Right lung (tissue), 5 donors: ENCODE measurements around the gene NCDN. TPM values are rescaled to one million over a fixed set of nuclear protein-coding genes. Genes with fewer than 3 reads are reported as not detected.
"Not testable (repeated sequence)": the region's sequence is repeated elsewhere in the genome, so short reads cannot be mapped to it uniquely, and the experiment has no call there.

Source experiments
- DNase-seq, 2 donors: peaks; one replicate each; pipeline ENCODE4 v3.0.0-alpha.2; 2013
- polyA plus RNA-seq, 5 donors: library from polyadenylated mRNA; unstranded; fragments of 120-200 nt; gene quantifications; one replicate each; pipeline versions ENCODE4 v1.2.1 to v1.2.3, GENCODE V29; 2013; ENCODE audit warnings: inconsistent platforms in 1 of 5, low replicate concordance in 1 of 5; ENCODE audit not compliant: insufficient read length in 5 of 5, insufficient read depth in 1 of 5

NCDN gene
- polyA plus RNA-seq, 5 donors, result 14.8 to 27.5 (median 21.8) TPM

- no peak for DNase-seq
Observed at GRCh38 chr1:35567947-35568558, 10.5 kb downstream of the NCDN start.

- peak; percentile 64 to 69 for DNase-seq
Observed at GRCh38 chr1:35568975-35569395, 11.4 kb downstream of the NCDN start.

DNA sequence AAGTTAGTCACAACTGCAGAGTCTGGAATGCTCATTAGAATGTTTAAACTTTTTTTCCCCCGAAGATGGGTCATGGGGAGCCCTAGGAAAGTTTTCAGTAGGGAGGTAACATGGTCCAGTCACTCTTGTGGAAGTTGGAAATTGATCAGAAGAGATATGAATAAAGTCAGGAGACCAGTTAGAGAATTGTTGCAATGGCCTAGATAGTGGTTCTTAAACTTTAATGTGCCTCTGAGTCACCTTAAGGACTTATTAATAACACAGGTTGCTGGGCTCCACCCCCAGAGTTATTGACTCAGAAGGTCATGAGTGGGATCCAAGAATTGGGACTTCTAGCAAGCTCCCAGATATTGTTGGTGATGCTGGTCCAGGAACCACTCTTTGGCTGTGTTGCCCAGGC, 12.3 kb downstream of the NCDN start:
- no peak for DNase-seq

DNA sequence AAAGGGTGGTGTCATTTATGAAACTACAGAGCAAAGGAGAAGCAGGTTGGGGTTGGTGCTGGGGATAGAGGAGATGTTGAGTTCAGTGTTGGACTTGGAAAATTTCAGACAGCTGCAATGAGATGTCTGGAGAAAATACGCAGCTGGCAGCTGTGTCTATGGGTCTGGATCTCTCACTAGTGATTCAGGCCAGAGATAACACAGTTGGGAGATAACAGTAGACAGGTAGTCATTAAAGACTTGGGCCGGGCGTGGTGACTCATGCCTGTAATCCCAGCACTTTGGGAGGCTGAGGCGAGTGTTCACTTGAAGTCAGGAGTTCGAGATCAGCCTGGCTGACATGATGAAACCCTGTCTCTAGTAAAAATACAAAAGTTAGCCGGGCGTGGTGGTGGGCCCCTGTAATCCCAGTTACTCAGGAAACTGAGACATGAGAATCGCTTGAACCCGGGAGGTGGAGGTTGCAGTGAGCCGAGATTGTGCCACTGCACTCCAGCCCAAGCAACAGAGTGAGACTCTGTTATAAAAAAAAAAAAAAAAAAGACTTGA, 13.1 kb downstream of the NCDN start:
- no peak for DNase-seq

DNA sequence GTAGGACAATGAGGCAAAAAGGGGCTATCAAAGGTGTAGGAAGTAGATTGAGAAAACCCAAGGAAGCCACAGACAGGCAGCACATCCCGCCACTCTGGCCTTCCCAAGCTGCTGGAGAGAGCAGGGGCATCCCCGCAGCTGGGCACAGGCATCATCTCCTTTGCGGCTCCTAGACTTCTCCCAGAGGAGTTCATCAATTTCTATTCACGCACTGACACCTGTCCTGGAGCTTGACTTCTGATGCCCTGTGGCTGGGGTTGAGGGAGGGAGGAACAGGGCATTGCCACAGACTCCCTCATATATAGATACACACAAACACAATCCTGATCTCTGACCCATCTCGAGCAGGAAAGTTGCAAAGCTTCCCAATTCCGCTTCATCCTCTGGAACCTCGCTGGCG, 13.7 kb downstream of the NCDN start:
- DNase-seq, result no peak

DNA sequence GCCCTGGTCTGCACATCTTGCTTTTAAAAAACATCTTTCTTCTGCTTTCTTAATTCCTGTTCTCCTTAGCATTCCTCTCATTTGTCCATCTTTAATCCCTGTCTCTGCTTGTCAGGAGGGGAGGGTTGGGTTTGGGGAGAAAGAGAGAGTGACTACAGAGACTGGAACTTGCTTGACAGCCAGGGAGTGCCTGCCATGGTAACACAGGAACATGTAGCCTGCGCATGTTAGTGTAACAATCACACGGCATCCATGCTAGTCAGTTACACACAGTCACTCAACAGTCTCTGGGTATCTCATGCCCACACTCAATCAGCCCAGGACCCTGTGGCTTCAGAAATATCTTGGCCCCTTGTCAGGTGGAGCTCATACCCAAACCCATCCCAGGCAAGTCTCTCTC, 14.7 kb downstream of the NCDN start:
- no peak for DNase-seq

- peak in 1 of 2 donors; percentile 53 for DNase-seq
Observed at GRCh38 chr1:35573198-35574124, 15.9 kb downstream of the NCDN start, which contains the start of gene TFAP2E. TSS of gene TFAP2E (plus strand) at chr1:35573314. CDS start at chr1:35573578, 264 bp downstream.

- no peak for DNase-seq
Observed at GRCh38 chr1:35574125-35574654, 16.6 kb downstream of the NCDN start.

DNA sequence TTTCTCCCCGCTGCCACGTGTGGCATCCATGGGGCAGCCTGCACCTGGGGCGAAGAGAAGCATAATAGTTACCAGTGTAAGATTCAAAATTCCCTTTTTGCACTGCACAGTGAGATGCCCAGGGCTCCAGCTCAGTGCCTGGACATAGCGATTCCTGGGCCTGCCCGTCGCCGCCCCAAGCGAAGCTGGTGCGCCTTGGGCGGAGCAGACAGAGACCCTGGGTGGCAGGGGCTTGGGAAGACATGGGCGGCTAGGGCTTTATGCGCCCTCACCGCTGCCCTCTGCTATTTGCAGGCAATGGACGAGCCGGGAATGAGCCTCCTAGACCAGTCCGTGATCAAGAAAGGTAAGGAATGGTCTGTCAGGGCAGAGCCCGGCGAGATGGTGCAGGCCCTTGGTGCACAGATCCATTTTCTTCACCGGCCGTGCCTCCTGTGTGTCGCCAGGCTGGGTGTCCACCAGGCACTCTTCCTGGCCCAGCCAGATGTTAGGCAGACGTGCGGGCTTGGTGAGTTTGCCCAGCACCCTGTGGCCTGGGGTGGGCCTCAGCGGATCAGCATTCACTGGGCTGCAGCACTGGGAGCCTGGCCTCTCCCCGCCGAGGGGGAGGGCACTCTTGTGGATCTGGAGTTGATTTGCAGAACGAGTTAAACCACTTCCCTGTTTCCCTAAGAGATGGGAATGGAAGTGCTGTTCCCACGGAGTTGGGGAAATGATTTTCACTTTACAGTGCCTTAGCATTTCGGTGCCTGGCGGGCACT, 17.2 kb downstream of the NCDN start:
- DNase-seq, result peak in 1 of 2 donors; percentile 55

DNA sequence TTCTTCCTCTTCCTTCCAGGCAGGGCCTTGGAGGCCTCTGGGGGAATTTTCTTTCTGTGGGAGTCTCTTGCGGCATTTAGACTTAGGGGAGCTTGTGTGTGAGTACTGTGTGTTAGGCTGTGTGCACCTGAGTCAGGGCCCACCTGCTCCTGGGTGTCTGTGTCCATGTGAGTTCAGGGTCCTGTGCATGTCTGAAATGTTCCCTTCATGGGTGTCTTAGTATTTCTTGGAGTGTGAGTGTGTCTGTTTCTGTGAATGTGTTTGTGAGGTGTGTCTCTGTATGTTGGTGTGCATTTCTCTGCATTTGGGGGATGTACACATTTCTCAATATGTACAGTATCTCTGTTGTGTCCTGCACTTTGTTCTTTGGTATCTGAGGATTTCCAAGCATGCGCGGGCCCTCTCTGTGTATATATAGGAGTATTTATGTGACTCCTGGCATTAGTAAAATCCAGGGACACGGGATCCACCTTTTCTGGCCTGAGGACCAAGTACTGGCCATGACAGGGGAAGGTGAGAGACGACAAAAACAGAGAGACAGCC, 17.9 kb downstream of the NCDN start:
- no peak for DNase-seq

DNA sequence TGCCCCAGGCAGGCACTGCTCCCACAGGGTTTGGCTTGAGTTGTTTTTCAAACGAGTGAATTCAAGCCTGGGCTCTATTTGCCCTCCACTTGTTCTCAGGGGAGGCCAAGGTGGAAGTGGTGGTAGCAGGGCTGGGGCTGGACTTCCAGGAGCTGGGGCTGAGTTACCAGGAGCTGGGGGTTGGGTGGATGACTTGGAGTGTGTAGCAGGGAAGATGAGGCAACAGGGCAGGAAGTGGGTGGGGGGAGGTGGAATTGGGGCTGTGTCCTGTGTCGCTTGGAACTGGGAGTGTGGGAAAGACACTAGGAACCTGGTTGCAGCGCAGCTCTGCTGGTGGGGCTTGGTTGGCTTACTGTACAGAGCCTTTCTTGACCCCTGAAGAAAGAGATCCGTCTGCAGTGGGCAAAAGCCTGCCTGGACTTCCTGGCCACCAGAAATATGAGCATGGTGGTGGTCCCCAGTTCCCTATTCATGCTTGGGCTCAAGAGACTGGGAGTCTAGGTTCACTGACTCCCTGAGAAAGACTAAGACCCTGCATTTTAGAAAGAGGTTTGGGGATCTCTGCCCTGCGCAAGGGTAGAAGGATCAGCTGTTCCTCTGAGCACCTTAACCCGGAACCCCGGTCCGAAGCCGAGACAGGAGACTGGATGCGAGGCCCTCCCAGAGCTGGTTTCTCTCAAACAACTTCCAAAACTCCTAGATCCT, 18.6 kb downstream of the NCDN start:
- no peak for DNase-seq

DNA sequence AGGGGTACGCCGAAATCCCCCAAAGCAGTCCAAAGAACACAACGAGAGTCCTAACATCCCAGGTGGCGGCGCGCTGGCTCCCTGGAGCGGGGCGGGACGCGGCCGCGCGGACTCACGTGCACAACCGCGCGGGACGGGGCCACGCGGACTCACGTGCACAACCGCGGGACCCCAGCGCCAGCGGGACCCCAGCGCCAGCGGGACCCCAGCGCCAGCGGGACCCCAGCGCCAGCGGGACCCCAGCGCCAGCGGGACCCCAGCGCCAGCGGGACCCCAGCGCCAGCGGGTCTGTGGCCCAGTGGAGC, 19.1 kb downstream of the NCDN start:
- not testable (repeated sequence) for DNase-seq

DNA sequence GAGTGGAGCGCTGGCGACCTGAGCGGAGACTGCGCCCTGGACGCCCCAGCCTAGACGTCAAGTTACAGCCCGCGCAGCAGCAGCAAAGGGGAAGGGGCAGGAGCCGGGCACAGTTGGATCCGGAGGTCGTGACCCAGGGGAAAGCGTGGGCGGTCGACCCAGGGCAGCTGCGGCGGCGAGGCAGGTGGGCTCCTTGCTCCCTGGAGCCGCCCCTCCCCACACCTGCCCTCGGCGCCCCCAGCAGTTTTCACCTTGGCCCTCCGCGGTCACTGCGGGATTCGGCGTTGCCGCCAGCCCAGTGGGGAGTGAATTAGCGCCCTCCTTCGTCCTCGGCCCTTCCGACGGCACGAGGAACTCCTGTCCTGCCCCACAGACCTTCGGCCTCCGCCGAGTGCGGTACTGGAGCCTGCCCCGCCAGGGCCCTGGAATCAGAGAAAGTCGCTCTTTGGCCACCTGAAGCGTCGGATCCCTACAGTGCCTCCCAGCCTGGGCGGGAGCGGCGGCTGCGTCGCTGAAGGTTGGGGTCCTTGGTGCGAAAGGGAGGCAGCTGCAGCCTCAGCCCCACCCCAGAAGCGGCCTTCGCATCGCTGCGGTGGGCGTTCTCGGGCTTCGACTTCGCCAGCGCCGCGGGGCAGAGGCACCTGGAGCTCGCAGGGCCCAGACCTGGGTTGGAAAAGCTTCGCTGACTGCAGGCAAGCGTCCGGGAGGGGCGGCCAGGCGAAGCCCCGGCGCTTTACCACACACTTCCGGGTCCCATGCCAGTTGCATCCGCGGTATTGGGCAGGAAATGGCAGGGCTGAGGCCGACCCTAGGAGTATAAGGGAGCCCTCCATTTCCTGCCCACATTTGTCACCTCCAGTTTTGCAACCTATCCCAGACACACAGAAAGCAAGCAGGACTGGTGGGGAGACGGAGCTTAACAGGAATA, 19.7 kb downstream of the NCDN start:
- DNase-seq, result no peak

DNA sequence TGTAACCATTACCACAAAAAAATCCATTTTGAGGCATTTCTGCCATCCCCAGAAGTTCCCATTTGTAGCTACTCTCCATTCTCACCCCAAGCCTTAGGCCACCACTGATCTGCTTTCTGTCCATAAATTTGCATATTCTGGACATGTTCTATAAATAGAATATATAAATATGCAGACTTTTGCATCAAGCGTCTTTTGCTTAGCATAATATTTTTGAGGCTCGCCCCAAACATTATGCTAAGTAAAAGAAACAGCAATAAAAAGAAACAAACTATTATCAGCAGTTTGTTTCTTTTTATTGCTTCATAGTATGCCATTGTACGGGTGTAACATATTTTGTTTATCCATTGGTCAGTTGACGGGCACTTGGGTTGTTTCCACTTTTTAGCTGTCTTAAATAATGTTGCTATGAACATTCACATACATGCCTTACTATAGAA, 23.4 kb downstream of the NCDN start:
- DNase-seq, result no peak

DNA sequence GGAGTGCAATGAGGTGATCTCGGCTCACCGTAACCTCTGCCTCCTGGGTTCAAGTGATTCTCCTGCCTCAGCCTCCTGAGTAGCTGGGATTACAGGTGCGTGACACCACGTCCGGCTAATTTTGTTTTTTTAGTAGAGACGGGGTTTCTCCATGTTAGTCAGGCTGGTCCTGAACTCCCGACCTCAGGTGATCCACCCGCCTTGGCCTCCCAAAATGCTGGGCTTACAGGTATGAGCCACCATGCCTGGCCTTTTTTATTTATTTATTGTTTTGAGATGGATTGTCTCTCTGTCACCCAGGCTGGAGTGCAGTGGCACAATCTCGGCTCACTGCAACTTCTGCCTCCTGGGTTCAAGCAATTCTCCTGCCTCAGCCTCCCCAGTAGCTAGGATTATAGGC, 24.0 kb downstream of the NCDN start:
- not testable (repeated sequence) for DNase-seq

GRCh38 chr1:35585281-35585680, 27.7 kb downstream of the NCDN start:
- no peak for DNase-seq

GRCh38 chr1:35585805-35586204, 28.2 kb downstream of the NCDN start:
- DNase-seq, result not testable (repeated sequence)

- no peak for DNase-seq
Observed at GRCh38 chr1:35586808-35587207, 29.2 kb downstream of the NCDN start.

DNA sequence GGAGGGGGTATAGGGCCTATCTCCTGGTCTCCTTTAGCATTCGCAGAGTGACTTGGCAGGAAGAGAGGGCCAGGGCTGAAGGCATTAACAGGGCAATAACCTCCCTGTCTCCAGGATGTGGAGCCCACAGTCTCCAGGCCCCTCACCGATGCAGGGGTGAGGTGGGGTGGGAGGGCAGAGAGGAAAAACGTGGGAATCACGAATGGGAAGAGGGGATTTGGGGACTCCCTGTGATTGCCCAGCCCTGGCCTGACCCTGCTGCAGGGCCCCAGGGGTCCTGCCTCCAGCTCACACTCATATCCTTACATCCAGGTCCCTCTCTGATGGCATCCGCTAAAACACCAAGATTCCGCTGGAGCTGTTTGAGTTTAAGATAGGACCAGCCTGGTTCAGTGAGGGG, 30.1 kb downstream of the NCDN start:
- DNase-seq, result no peak
